Stomach smooth muscle (tissue), 2 donors: ENCODE data around the gene TTBK1.

ENCODE experiments used
- H3K27ac ChIP-seq: one replicate; pipeline ENCODE4 v1.7.0; 2013; ENCODE audit warnings: mild to moderate bottlenecking, low read length, inconsistent platforms
- H3K27me3 ChIP-seq, 2 donors: one replicate each; pipeline ENCODE4 v1.7.0; 2013; ENCODE audit warnings: low read length in 2 of 2; ENCODE audit not compliant: insufficient read depth in 2 of 2, control insufficient read depth in 1 of 2
- H3K36me3 ChIP-seq, 2 donors: one replicate each; pipeline ENCODE4 v1.7.0; 2013; ENCODE audit warnings: low read length in 2 of 2; ENCODE audit not compliant: control insufficient read depth in 2 of 2, insufficient read depth in 2 of 2
- H3K4me1 ChIP-seq: one replicate; pipeline ENCODE4 v1.7.0; 2013; ENCODE audit warnings: low read length; ENCODE audit not compliant: control insufficient read depth, insufficient read depth
- H3K4me3 ChIP-seq, 2 donors: one replicate each; pipeline ENCODE4 v1.7.0; 2013; ENCODE audit warnings: low read length in 2 of 2
- H3K9ac ChIP-seq, 2 donors: one replicate each; pipeline ENCODE4 v1.7.0; 2013; ENCODE audit warnings: low read length in 2 of 2, mild to moderate bottlenecking in 1 of 2
- H3K9me3 ChIP-seq, 2 donors: one replicate each; pipeline ENCODE4 v1.7.0; 2013; ENCODE audit warnings: low read length in 2 of 2; ENCODE audit not compliant: control insufficient read depth in 2 of 2
- donor health status: healthy.
- donor health status: Pancreatic carcinoma.

TTBK1 gene

DNA sequence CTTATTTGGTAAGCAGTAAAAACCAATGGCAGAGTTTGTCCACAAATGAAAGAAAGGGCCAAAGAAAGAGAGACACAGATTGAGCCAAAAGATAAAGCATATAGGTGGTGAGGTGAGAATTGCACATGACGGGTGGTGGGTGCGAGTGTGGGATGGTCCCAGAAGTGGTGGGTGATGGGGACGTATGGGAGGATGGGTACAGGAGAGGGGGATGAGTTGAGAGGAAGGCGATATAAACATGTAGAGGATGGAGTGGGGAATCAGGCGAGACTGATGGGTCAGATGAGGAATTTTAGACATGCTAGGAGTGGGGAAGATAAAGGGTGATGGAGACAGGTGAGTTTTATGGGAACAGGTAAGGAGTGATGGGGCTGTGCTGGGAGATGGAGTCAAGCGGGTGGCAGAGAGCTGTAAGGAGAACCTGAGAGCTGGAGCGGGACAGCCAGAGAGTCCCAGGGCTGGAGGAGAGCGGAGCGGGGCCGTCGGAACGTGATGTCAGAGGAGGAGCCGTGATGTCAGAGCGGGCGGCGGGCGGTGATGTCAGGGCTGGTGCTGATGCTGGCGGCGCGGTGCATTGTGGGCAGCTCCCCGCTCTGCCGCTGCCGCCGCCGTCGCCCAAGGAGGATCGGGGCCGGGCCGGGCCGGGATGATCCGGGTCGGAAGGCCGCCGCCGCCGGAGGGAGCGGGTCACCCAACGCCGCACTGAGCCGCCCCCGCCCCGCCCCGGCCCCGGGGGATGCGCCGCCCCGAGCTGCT lies at the start of gene TTBK1:
Gene TTBK1, plus strand, starts transcription at position 574 of the 756 bp plus-strand sequence. CDS start 3,180 bp downstream, outside the sequence.
- Histone ChIP-seq H3K36me3 (no peaks in the 10 kb centered on the region), H3K4me3 (no peak within 1 kb of the TSS), H3K27ac (no peak within 1 kb of the TSS), H3K9me3 (peaks cover 0 to 2% of the 10 kb centered on the region in 2 donors), H3K27me3 (peaks cover 27 to 36% of the 10 kb centered on the region in 2 donors), H3K9ac (no peak within 1 kb of the TSS), H3K4me1 (peaks cover 13% of the 10 kb centered on the region)

GRCh38 chr6:43193929-43194328 lies 49.4 kb upstream of the TTBK1 start:
- no peaks in the 10 kb centered on the region for H3K4me1 ChIP-seq
- peaks cover 22 to 28% of the 10 kb centered on the region in 2 donors for H3K36me3 ChIP-seq
- no peaks in the 10 kb centered on the region for H3K9me3 ChIP-seq
- H3K27ac ChIP-seq = no peak overlapping the region
- no peak overlapping the region for H3K4me3 ChIP-seq
- H3K27me3 ChIP-seq = no peaks in the 10 kb centered on the region
- no peak overlapping the region for H3K9ac ChIP-seq

DNA sequence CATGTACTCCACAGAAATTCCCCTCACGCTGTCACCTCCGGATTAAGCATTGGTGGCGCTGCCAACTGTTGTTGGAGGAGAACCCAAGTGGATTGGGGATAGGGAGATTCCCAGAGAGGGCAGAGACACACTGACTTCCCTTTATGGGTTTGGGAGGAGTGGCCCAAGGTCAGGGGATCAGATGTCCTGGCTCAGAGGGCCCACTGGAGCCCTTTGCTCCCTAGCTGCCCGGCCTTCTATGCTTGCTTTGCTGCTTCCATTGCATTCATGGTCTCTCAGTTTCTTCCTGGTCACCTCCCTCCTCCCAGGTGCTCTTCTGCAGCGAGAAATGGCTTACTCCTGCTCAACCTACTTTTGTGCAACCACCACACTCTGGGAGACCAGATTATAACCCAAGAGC lies 46.9 kb upstream of the TTBK1 start:
- no peak overlapping the region for H3K4me3 ChIP-seq
- H3K4me1 ChIP-seq = no peaks in the 10 kb centered on the region
- no peak overlapping the region for H3K27ac ChIP-seq
- no peak overlapping the region for H3K9ac ChIP-seq
- H3K36me3 ChIP-seq = peaks cover 35 to 45% of the 10 kb centered on the region in 2 donors
- H3K27me3 ChIP-seq = no peaks in the 10 kb centered on the region
- no peaks in the 10 kb centered on the region for H3K9me3 ChIP-seq

- Histone ChIP-seq H3K4me3 (no peak overlapping the region), H3K9ac (no peak overlapping the region), H3K27me3 (no peaks in the 10 kb centered on the region), H3K9me3 (no peaks in the 10 kb centered on the region), H3K4me1 (no peaks in the 10 kb centered on the region), H3K27ac (no peak overlapping the region), H3K36me3 (peaks cover 34 to 48% of the 10 kb centered on the region in 2 donors)
Observed at GRCh38 chr6:43199912-43200311, 43.4 kb upstream of the TTBK1 start.

DNA sequence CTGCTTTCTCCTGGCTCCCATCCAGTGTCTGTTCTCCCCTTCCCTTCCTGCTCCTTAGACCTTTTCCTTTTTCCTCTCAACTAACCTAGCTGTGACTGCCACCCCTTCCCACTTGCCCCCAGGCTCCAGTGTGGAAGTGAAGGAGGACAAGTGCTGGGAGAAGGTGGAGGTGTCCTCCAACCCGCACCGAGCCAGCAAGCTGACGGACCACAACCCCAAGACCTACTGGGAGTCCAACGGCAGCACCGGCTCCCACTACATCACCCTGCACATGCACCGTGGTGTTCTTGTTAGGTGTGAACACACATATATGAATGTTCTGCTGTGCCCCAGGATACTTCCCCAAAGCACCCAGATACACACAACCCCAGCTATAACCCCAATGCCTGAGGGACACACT lies 42.7 kb upstream of the TTBK1 start:
- Histone ChIP-seq H3K9ac (no peak overlapping the region), H3K9me3 (no peaks in the 10 kb centered on the region), H3K27ac (no peak overlapping the region), H3K4me1 (no peaks in the 10 kb centered on the region), H3K4me3 (no peak overlapping the region), H3K36me3 (peaks cover 35 to 43% of the 10 kb centered on the region in 2 donors), H3K27me3 (no peaks in the 10 kb centered on the region)

- Histone ChIP-seq H3K4me1 (no peaks in the 10 kb centered on the region), H3K9ac (no peak overlapping the region), H3K4me3 (no peak overlapping the region), H3K9me3 (no peaks in the 10 kb centered on the region), H3K27ac (no peak overlapping the region), H3K27me3 (no peaks in the 10 kb centered on the region), H3K36me3 (peaks cover 31 to 36% of the 10 kb centered on the region in 2 donors)
Observed at GRCh38 chr6:43202451-43202850, 40.8 kb upstream of the TTBK1 start.

DNA sequence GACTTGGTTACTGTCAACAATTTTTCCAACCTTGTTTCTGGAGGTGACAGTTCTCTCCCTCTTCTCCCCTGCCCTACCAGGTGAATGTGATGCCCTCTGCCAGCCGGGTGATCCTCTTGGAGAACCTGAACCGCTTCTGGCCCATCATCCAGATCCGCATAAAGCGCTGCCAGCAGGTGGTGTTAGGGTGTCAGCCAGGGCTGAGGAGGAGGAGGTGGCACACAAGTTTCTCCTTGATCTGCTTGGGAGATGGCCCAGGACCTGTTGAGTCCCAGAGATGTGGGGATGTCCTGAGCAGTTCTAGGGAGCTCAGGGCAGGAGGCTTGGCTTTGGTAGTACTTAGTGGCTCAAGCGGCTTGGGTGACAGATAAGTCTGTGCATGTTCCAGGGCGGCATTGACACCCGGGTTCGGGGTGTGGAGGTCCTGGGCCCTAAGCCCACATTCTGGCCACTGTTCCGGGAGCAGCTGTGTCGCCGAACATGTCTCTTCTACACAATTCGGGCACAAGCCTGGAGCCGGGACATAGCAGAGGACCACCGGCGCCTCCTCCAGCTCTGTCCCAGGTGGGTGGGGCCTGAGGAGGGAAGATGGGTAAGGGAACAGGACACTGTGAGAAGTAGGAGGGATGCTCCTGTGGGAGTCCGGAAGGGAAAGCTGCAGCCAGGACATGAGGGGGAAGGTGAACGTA lies 40.1 kb upstream of the TTBK1 start:
- H3K9me3 ChIP-seq = no peaks in the 10 kb centered on the region
- no peak overlapping the region for H3K4me3 ChIP-seq
- H3K36me3 ChIP-seq = peaks cover 31 to 34% of the 10 kb centered on the region in 2 donors
- H3K9ac ChIP-seq = no peak overlapping the region
- no peak overlapping the region for H3K27ac ChIP-seq
- no peaks in the 10 kb centered on the region for H3K4me1 ChIP-seq
- H3K27me3 ChIP-seq = no peaks in the 10 kb centered on the region

GRCh38 chr6:43203718-43204095 lies 39.6 kb upstream of the TTBK1 start:
- no peak overlapping the region for H3K9ac ChIP-seq
- no peaks in the 10 kb centered on the region for H3K9me3 ChIP-seq
- peaks cover 27 to 34% of the 10 kb centered on the region in 2 donors for H3K36me3 ChIP-seq
- H3K4me1 ChIP-seq = no peaks in the 10 kb centered on the region
- H3K27ac ChIP-seq = no peak overlapping the region
- H3K4me3 ChIP-seq = no peak overlapping the region
- no peaks in the 10 kb centered on the region for H3K27me3 ChIP-seq

- peaks cover 24 to 30% of the 10 kb centered on the region in 2 donors for H3K36me3 ChIP-seq
- H3K4me1 ChIP-seq = no peaks in the 10 kb centered on the region
- no peak overlapping the region for H3K4me3 ChIP-seq
- H3K27ac ChIP-seq = no peak overlapping the region
- no peaks in the 10 kb centered on the region for H3K27me3 ChIP-seq
- H3K9ac ChIP-seq = no peak overlapping the region
- H3K9me3 ChIP-seq = no peaks in the 10 kb centered on the region
Observed at GRCh38 chr6:43204271-43205105, 38.8 kb upstream of the TTBK1 start.

GRCh38 chr6:43205849-43206248 lies 37.4 kb upstream of the TTBK1 start:
- peaks cover 14 to 20% of the 10 kb centered on the region in 2 donors for H3K36me3 ChIP-seq
- H3K27ac ChIP-seq = no peak overlapping the region
- H3K9me3 ChIP-seq = no peaks in the 10 kb centered on the region
- H3K4me1 ChIP-seq = no peaks in the 10 kb centered on the region
- no peak overlapping the region for H3K4me3 ChIP-seq
- no peaks in the 10 kb centered on the region for H3K27me3 ChIP-seq
- H3K9ac ChIP-seq = no peak overlapping the region
